ENCODE measurements around the gene NUP153. TPM values are rescaled to one million over a fixed set of nuclear protein-coding genes. Genes with fewer than 3 reads are reported as not detected.

NUP153 gene
- polyA plus RNA-seq, 1 of the 3 experiments (the other 2 are of a cell fraction), result 10.5 TPM

GRCh38 chr6:17599877-17600526 lies 106.7 kb downstream of the NUP153 start, which contains the start of gene FAM8A1 (continued):
- TF ChIP-seq IRF3 (IDR thresholded peaks at IDR 0.05; ENCODE audit: low read depth, low read length), result no peak
- peak; percentile 71; the same call in 1 of the 2 replicates for TF ChIP-seq ELF1 (IDR thresholded peaks at IDR 0.05)
- TF ChIP-seq EZH2phosphoT487 (IDR thresholded peaks at IDR 0.05; ENCODE audit: borderline replicate concordance, low read depth), result no peak
- TF ChIP-seq USF2 (IDR thresholded peaks at IDR 0.05; ENCODE audit: borderline replicate concordance, low read depth, low read length), result no peak
- TF ChIP-seq GATA2 (CRISPR knock-in tag; IDR thresholded peaks at IDR 0.05), result no peak
- peak; percentile 78; the same call in 1 of the 2 replicates for TF ChIP-seq SIN3A (IDR thresholded peaks at IDR 0.05; ENCODE audit: borderline replicate concordance, low read depth, low read length)
- peak; percentile 38; the same call in 1 of the 2 replicates for TF ChIP-seq TCF12 (IDR thresholded peaks at IDR 0.05)
- no peak for TF ChIP-seq REST (IDR thresholded peaks at IDR 0.05; ENCODE audit: low read depth, low read length)
- TF ChIP-seq GABPA (IDR thresholded peaks at IDR 0.05; ENCODE audit: low read depth), result peak; percentile 89
- TF ChIP-seq POLR2AphosphoS5 (IDR thresholded peaks at IDR 0.05; ENCODE audit: low read depth, low read length), result peak; percentile 81
- TF ChIP-seq CTCF (IDR thresholded peaks at IDR 0.05), result peak; percentile 43
- TF ChIP-seq PBX3 (IDR thresholded peaks at IDR 0.05), result peak; percentile 47
- no peak for TF ChIP-seq MXI1 (IDR thresholded peaks at IDR 0.05; ENCODE audit: low read depth, low read length)
- TF ChIP-seq FOXM1 (IDR thresholded peaks at IDR 0.05; ENCODE audit: low read depth), result no peak
- TF ChIP-seq TAF1 (IDR thresholded peaks at IDR 0.05; ENCODE audit: borderline replicate concordance, low read depth, low read length), result 0 out of 2 replicates have a peak, but pooled peaks have one; percentile 11
- TF ChIP-seq NRF1 (IDR thresholded peaks at IDR 0.05; ENCODE audit: low read depth, low read length), result no peak
- peak; percentile 78 for TF ChIP-seq CHD2 (IDR thresholded peaks at IDR 0.05; ENCODE audit: low read length, partially characterized antibody)

All from SK-N-SH (cell line).